Embryonic facial prominence (tissue), 1 donor: ENCODE results near the gene HOXD13.

Experiments
- DNase-seq: peaks from one replicate; pipeline ENCODE4 v3.0.0-alpha.2; 2016; ENCODE audit errors: extremely low spot score

The HOXD13 gene

GRCh38 chr2:176092270-176093144, at the start of gene HOXD13:
Gene HOXD13, plus strand, starts transcription at chr2:176092721. Its CDS starts 170 bp downstream, at chr2:176092891.
- no peak for DNase-seq

GRCh38 chr2:176056406-176056805, 36.1 kb upstream of the HOXD13 start:
- no peak for DNase-seq

GRCh38 chr2:176063958-176064357, 28.6 kb upstream of the HOXD13 start:
- DNase-seq: no peak

- DNase-seq: no peak
Observed at GRCh38 chr2:176066645-176067588, 25.6 kb upstream of the HOXD13 start.

- no peak for DNase-seq
Observed at GRCh38 chr2:176067589-176068418, 24.7 kb upstream of the HOXD13 start.

GRCh38 chr2:176068419-176068832, 24.1 kb upstream of the HOXD13 start:
- no peak for DNase-seq

GRCh38 chr2:176071330-176072291, 20.9 kb upstream of the HOXD13 start:
- DNase-seq: no peak

- DNase-seq: no peak
Observed at GRCh38 chr2:176072292-176072669, 20.2 kb upstream of the HOXD13 start.

GRCh38 chr2:176072951-176073904, 19.3 kb upstream of the HOXD13 start:
- no peak for DNase-seq

GRCh38 chr2:176074919-176075425, 17.5 kb upstream of the HOXD13 start:
- DNase-seq: no peak

- DNase-seq: no peak
Observed at GRCh38 chr2:176075481-176075880, 17.0 kb upstream of the HOXD13 start.

- no peak for DNase-seq
Observed at GRCh38 chr2:176076063-176076462, 16.5 kb upstream of the HOXD13 start.

- no peak for DNase-seq
Observed at GRCh38 chr2:176076796-176077195, 15.7 kb upstream of the HOXD13 start.

- DNase-seq: no peak
Observed at GRCh38 chr2:176078541-176079284, 13.8 kb upstream of the HOXD13 start.

- DNase-seq: no peak
Observed at GRCh38 chr2:176079285-176079830, 13.2 kb upstream of the HOXD13 start.

- no peak for DNase-seq
Observed at GRCh38 chr2:176079831-176080539, 12.5 kb upstream of the HOXD13 start.
